HepG2 (cell line): ENCODE results near the gene SALL2. TPM values are rescaled to one million over a fixed set of nuclear protein-coding genes. Genes with fewer than 3 reads are reported as not detected.

Source experiments
- ATAC-seq: fragments of 200-7000 bp; cut with Tn5 transposase; 3 replicates; pipeline ENCODE4 v1.9.1; 2020; ENCODE audit warnings: mild to moderate bottlenecking, moderate library complexity
- BruUV-seq: library from RNA; stranded (reverse); fragments of 400-500 nt; replicated peaks from 2 replicates; lab custom pipeline; 2021; lab: Mats Ljungman, UMichigan
- CTCF ChIA-PET: fragments of 300-600 bp; formaldehyde crosslinking; extraction: SDS; loops from one replicate; lab custom pipeline; 2021; ENCODE audit warnings: low total read pairs, inconsistent platforms, low intra/inter-chr PET ratio; lab: Yijun Ruan, JAX
- POLR2A ChIA-PET: fragments of 350-600 bp; sonication (Branson Sonifier 250); formaldehyde crosslinking; loops from one replicate; lab custom pipeline; 2020; ENCODE audit warnings: antibody characterized with exemption, inconsistent platforms; lab: Yijun Ruan, JAX
- DNase-seq: peaks from one replicate; pipeline ENCODE4 v3.0.0-alpha.2; 2015; ENCODE audit warnings: low spot score
- FAIRE-seq: peaks from 3 replicates; lab custom pipeline; 2011; peaks lifted over from hg19 to GRCh38; lab: Jason Lieb, UNC
- H2AFZ ChIP-seq: one replicate; pipeline ENCODE4 v1.6.1; 2011; ENCODE audit warnings: low read length, inconsistent platforms
- H3K27ac ChIP-seq: fragments of 300-600 bp; 3 replicates; pipeline ENCODE4 v1.8.0; 2011; ENCODE audit warnings: mixed run types, mild to moderate bottlenecking, mixed read lengths, low read length, inconsistent platforms; ENCODE audit not compliant: insufficient read depth; ENCODE audit errors: extremely low read length
- H3K27me3 ChIP-seq, 2 experiments: fragments of 200-600 bp in 1 of 2; 2 replicates in 1 of 2; 3 replicates in 1 of 2; pipeline versions ENCODE4 v1.6.0 to v1.8.0; 2011; ENCODE audit warnings: low read length in 2 of 2, mild to moderate bottlenecking in 2 of 2, moderate library complexity in 2 of 2, inconsistent platforms in 1 of 2; ENCODE audit not compliant: insufficient read depth in 2 of 2, control insufficient read depth in 1 of 2
- H3K36me3 ChIP-seq, 2 experiments: fragments of 200-600 bp in 1 of 2; replicated peaks in 1 of 2; 2 replicates in 1 of 2; 3 replicates in 1 of 2; pipeline versions ENCODE4 v1.5.1 to v1.8.0; 2011; ENCODE audit warnings: low read length in 2 of 2, inconsistent platforms in 1 of 2; ENCODE audit not compliant: insufficient read depth in 2 of 2, control insufficient read depth in 1 of 2
- H3K4me1 ChIP-seq: 2 replicates; pipeline ENCODE4 v1.5.1; 2012; ENCODE audit warnings: low read length, inconsistent platforms; ENCODE audit not compliant: insufficient read depth
- H3K4me2 ChIP-seq: 2 replicates; pipeline ENCODE4 v1.6.0; 2011; ENCODE audit warnings: low read depth, low read length, inconsistent platforms
- H3K4me3 ChIP-seq, 3 experiments: fragments of 200-600 bp in 1 of 3; sonication (generic), shearing (Covaris generic) in 1 of 3; replicated peaks in 1 of 3; 2 replicates each; pipeline ENCODE4 v1.5.1; 2011 to 2016; ENCODE audit warnings: low read length in 3 of 3, inconsistent platforms in 2 of 3, low read depth in 2 of 3, mild to moderate bottlenecking in 2 of 3, control low read depth in 1 of 3, mixed read lengths in 1 of 3; ENCODE audit not compliant: insufficient read depth in 1 of 3
- H3K79me2 ChIP-seq: one replicate; pipeline ENCODE4 v1.6.1; 2011; ENCODE audit warnings: low read length, inconsistent platforms; ENCODE audit not compliant: insufficient read depth
- H3K9ac ChIP-seq: 2 replicates; pipeline ENCODE4 v1.6.0; 2011; ENCODE audit warnings: mild to moderate bottlenecking, low read depth, low read length, inconsistent platforms; ENCODE audit not compliant: insufficient read depth
- H3K9me3 ChIP-seq: 2 replicates; pipeline ENCODE4 v1.5.1; 2012; ENCODE audit warnings: mild to moderate bottlenecking, low read length
- H4K20me1 ChIP-seq: 2 replicates; pipeline ENCODE4 v1.6.0; 2011; ENCODE audit warnings: inconsistent platforms, mild to moderate bottlenecking, low read length, moderate library complexity; ENCODE audit not compliant: insufficient read depth
- FOXP4 ChIP-seq: sonication (generic); formaldehyde crosslinking; IDR thresholded peaks from 2 replicates; pipeline ENCODE4 v1.4.0; 2020; ENCODE audit warnings: missing genetic modification reagents
- LRRFIP1 ChIP-seq: sonication (generic); formaldehyde crosslinking; conservative IDR thresholded peaks from 2 replicates; pipeline ENCODE4 v1.4.0; 2020; ENCODE audit warnings: missing genetic modification reagents
- MAZ ChIP-seq, 2 experiments: sonication (generic) in 1 of 2; formaldehyde crosslinking in 1 of 2; IDR thresholded peaks; 2 replicates each; pipeline versions ENCODE4 v1.5.0 to v1.6.1; 2012 to 2020; ENCODE audit warnings: low read depth in 2 of 2, mild to moderate bottlenecking in 2 of 2, borderline replicate concordance in 1 of 2, improper control_type of control experiment in 1 of 2, low read length in 1 of 2, missing genetic modification reagents in 1 of 2, moderate library complexity in 1 of 2
- NFYC ChIP-seq: IDR thresholded peaks from 2 replicates; pipeline ENCODE4 v1.6.1; 2016; ENCODE audit warnings: missing genetic modification reagents, missing compliant biosample characterization
- NR2F1 ChIP-seq, 2 experiments: fragments of 450-650 bp in 1 of 2; formaldehyde crosslinking in 1 of 2; IDR thresholded peaks; 2 replicates each; pipeline versions ENCODE4 v1.5.0 to v1.6.1; 2016 to 2020; ENCODE audit warnings: mild to moderate bottlenecking in 1 of 2, missing compliant biosample characterization in 1 of 2, missing genetic modification reagents in 1 of 2, moderate library complexity in 1 of 2
- RARA ChIP-seq: IDR thresholded peaks from 2 replicates; pipeline ENCODE4 v1.6.1; 2016; ENCODE audit warnings: missing genetic modification reagents, missing compliant biosample characterization
- ZMAT5 ChIP-seq: sonication (generic); formaldehyde crosslinking; IDR thresholded peaks from 2 replicates; pipeline ENCODE4 v1.5.0; 2020; ENCODE audit warnings: mild to moderate bottlenecking, low read depth, missing genetic modification reagents, borderline replicate concordance
- ZMYM3 ChIP-seq: sonication (generic); formaldehyde crosslinking; IDR thresholded peaks from 2 replicates; pipeline ENCODE4 v1.5.1; 2020; ENCODE audit warnings: mild to moderate bottlenecking, missing genetic modification reagents
- ZNF543 ChIP-seq: sonication (generic); formaldehyde crosslinking; IDR thresholded peaks from 2 replicates; pipeline ENCODE4 v1.4.0; 2020; ENCODE audit warnings: mild to moderate bottlenecking, missing genetic modification reagents
- WGBS: methylation state at CpG from one replicate; pipeline ENCODE4 v1.1.6; 2017; ENCODE audit warnings: low lambda C conversion rate; 5-methylcytosine and 5-hydroxymethylcytosine counted together
- in situ Hi-C: cut with HindIII; loops from 2 replicates; pipeline ENCODE4 v1.10.0; 2017; ENCODE audit warnings: low pct_unique_long_range_greater_than_20kb; ENCODE audit not compliant: extremely low pct_ligation_motif_present
- intact Hi-C: fragments of 100-400 bp; cut with micrococcal nuclease; formaldehyde crosslinking; loops from one replicate; pipeline ENCODE4 v1.10.0; 2022; ENCODE audit not compliant: unreplicated experiment
- polyA plus RNA-seq, 8 experiments: library from polyadenylated mRNA; depleted of rRNA in 3 of 8; stranded (reverse) in 7 of 8; unstranded in 1 of 8; fragments of >200 nt; fragmentation: Illumina TruSeq in 4 of 8; extraction: Trizol in 4 of 8; gene quantifications; 2 replicates each; pipeline versions ENCODE4 v1.2.1 to v1.2.3, GENCODE V29; 2011 to 2016; ENCODE audit warnings: low read depth in 4 of 8, missing spikeins in 1 of 8, mixed read lengths in 1 of 8; ENCODE audit not compliant: insufficient read depth in 1 of 8
- total RNA-seq, 5 experiments: library from RNA; depleted of rRNA; stranded (reverse); fragments of >200 nt; fragmentation: Illumina TruSeq; extraction: Trizol; gene quantifications; 2 replicates each; pipeline ENCODE4 v1.2.3, GENCODE V29; 2016; ENCODE audit warnings: low read depth in 1 of 5

The SALL2 gene
- total and polyA plus RNA-seq, 2 of the 13 experiments (the other 11 are each of a cell fraction or from before 2014, with no cell fraction given), result 4.9 to 5.8 TPM

GRCh38 chr14:21556378-21557083, 30.4 kb upstream of the SALL2 start (continued):
- TF ChIP-seq FOXP4 (CRISPR knock-in tag) (0 out of 2 replicates have a peak, but pooled peaks have one; percentile 37), NFYC (no peak), ZNF543 (CRISPR knock-in tag) (0 out of 2 replicates have a peak, but pooled peaks have one; percentile 46), ZMYM3 (CRISPR knock-in tag) (peak; percentile 72), RARA (0 out of 2 replicates have a peak, but pooled peaks have one; percentile 23), NR2F1 (CRISPR knock-in tag; IDR thresholded peaks at IDR 0.05) (no peak), LRRFIP1 (CRISPR knock-in tag) (no peak)

- no peak overlapping the region for H3K4me3 ChIP-seq
- POLR2A ChIA-PET, result no interaction called here
- H3K36me3 ChIP-seq, result no peaks in the 10 kb centered on the region
- in situ Hi-C loops, result no loop called here
- BruUV-seq, result no TSS peak
- 76% methylated on average over 3 of the region's 3 CpGs for WGBS
- TF ChIP-seq ZMAT5 (CRISPR knock-in tag), result no peak
- TF ChIP-seq MAZ (IDR thresholded peaks at IDR 0.05; ENCODE audit: borderline replicate concordance, low read depth, low read length), result no peak
- no peak for TF ChIP-seq MAZ (CRISPR knock-in tag; IDR thresholded peaks at IDR 0.05; ENCODE audit: low read depth)
- H3K27me3 ChIP-seq, result no peaks in the 10 kb centered on the region
- no peak overlapping the region for H3K9ac ChIP-seq
- no peak overlapping the region for H3K4me2 ChIP-seq
- peaks cover 19% of the 10 kb centered on the region for H3K4me1 ChIP-seq
- CTCF ChIA-PET, result no interaction called here
- H3K9me3 ChIP-seq, result no peaks in the 10 kb centered on the region
- ATAC-seq (no peak), FAIRE-seq (no peak), DNase-seq (no peak)
- no peak overlapping the region for H3K27ac ChIP-seq
- H3K79me2 ChIP-seq, result no peaks in the 10 kb centered on the region
- no peak overlapping the region for H2AFZ ChIP-seq
- no peaks in the 10 kb centered on the region for H4K20me1 ChIP-seq
- intact Hi-C loops, result loop anchor here (10.0 kb wide), 2 partner anchors 168 to 318 kb away; partner anchors contain the start of gene SUPT16H
These were observed 27.1 kb upstream of the SALL2 start for GRCh38 chr14:21553266-21553665.
